Endodermal cell (in vitro differentiated cells): ENCODE data around the gene NOD2. TPM values are rescaled to one million over a fixed set of nuclear protein-coding genes. Genes with fewer than 3 reads are reported as not detected.
A peak's percentile ranks its signal among the peaks of the same experiment; 100 is the strongest.

Experiments
- DNase-seq: peaks from one replicate; pipeline ENCODE4 v3.0.0-alpha.2; 2017
- H3K27ac ChIP-seq: 2 replicates; pipeline ENCODE4 v1.5.1; 2013; ENCODE audit warnings: mild to moderate bottlenecking, low read depth, low read length, moderate library complexity
- H3K27me3 ChIP-seq: 2 replicates; pipeline ENCODE4 v1.6.1; 2013; ENCODE audit warnings: mild to moderate bottlenecking, low read length, moderate library complexity; ENCODE audit not compliant: insufficient read depth, control insufficient read depth, poor library complexity, severe bottlenecking
- H3K36me3 ChIP-seq: 2 replicates; pipeline ENCODE4 v1.7.0; 2013; ENCODE audit warnings: mild to moderate bottlenecking, low read length, moderate library complexity; ENCODE audit not compliant: control insufficient read depth, insufficient read depth
- H3K4me1 ChIP-seq: one replicate; pipeline ENCODE4 v1.7.0; 2013; ENCODE audit warnings: low read length; ENCODE audit not compliant: control insufficient read depth, insufficient read depth
- H3K4me3 ChIP-seq: 2 replicates; pipeline ENCODE4 v1.5.1; 2013; ENCODE audit warnings: mild to moderate bottlenecking, low read length, moderate library complexity
- H3K9ac ChIP-seq: 2 replicates; pipeline ENCODE4 v1.6.1; 2013; ENCODE audit warnings: mild to moderate bottlenecking, low read length, moderate library complexity; ENCODE audit not compliant: poor library complexity, severe bottlenecking; ENCODE audit errors: extremely low read depth
- H3K9me3 ChIP-seq: 2 replicates; pipeline ENCODE4 v1.6.1; 2013; ENCODE audit warnings: mild to moderate bottlenecking, low read length, moderate library complexity; ENCODE audit not compliant: control insufficient read depth
- H3K27ac Mint-ChIP-seq: 2 replicates; pipeline ENCODE4 v1.8.0; 2020; ENCODE audit warnings: mixed read lengths
- H3K27me3 Mint-ChIP-seq: 2 replicates; pipeline ENCODE4 v1.8.0; 2021; ENCODE audit warnings: mild to moderate bottlenecking, mixed read lengths; ENCODE audit not compliant: insufficient read depth
- H3K36me3 Mint-ChIP-seq: 2 replicates; pipeline ENCODE4 v1.8.0; 2020; ENCODE audit warnings: low read depth, mixed read lengths
- H3K4me1 Mint-ChIP-seq: 2 replicates; pipeline ENCODE4 v1.8.0; 2020; ENCODE audit warnings: mixed read lengths
- H3K4me3 Mint-ChIP-seq: 2 replicates; pipeline ENCODE4 v1.8.0; 2020; ENCODE audit warnings: mild to moderate bottlenecking, moderate library complexity, mixed read lengths
- H3K9me3 Mint-ChIP-seq: 2 replicates; pipeline ENCODE4 v1.8.0; 2020; ENCODE audit warnings: mild to moderate bottlenecking, mixed read lengths
- WGBS, 2 experiments: methylation state at CpG; one replicate each; pipeline versions ENCODE4 v1.1.5 to v1.1.7; 2013; ENCODE audit warnings: missing lambda C conversion rate in 2 of 2, mixed read lengths in 1 of 2; ENCODE audit not compliant: insufficient coverage in 1 of 2, insufficient read length in 1 of 2; 5-methylcytosine and 5-hydroxymethylcytosine counted together
- total RNA-seq, 2 donors: library from RNA; stranded (reverse); fragmentation: NEBNext Ultra II Directional in 1 of 2; extraction: Animal tissue kit (Norgen Biotek cat#: 25700) in 1 of 2; gene quantifications; 2 replicates in 1 of 2; 3 replicates in 1 of 2; pipeline ENCODE4 v1.2.1, GENCODE V29; 2021
- TF ChIP-seq, protein P1 (sequence below): fragments of 200-600 bp; sonication (generic); conservative IDR thresholded peaks from 2 replicates; pipeline ENCODE4 v1.5.0; 2021; ENCODE audit warnings: antibody characterized with exemption, mild to moderate bottlenecking

NOD2 gene
- total RNA-seq, 2 donors from 2014 or later = 0.33 to 0.42 TPM

DNA sequence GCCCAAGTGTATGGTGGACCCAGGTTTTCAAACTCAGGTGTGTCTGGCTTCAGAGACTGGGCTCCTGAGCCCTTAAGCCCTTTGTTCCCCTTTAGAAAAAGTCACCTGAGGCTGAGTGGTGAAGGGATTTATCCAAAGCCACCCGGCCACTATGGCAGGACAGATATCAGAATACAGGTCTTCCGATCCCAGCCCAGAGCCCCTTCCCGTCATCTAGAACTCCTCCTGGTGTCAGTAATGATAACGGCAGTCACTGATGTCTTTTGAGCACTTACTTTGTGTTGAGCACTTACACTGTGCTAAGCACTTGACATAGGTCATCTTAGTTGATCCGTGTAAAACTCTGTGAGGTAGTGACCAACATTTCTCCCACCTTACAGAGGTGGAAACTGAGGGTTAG lies 16.6 kb downstream of the NOD2 start:
- no peak overlapping the region for H3K9ac ChIP-seq
- Mint-ChIP-seq H3K36me3 (peaks cover under 1% of the 10 kb centered on the region), H3K27ac (no peak overlapping the region), H3K27me3 (peaks cover 7% of the 10 kb centered on the region), H3K4me3 (no peak overlapping the region), H3K4me1 (peaks cover 13% of the 10 kb centered on the region), H3K9me3 (peaks cover 10% of the 10 kb centered on the region)
- no peak for DNase-seq
- WGBS, 2 experiments = 84 to 86% methylated on average over 4 to 5 of the region's 5 CpGs
- H3K36me3 ChIP-seq = no peaks in the 10 kb centered on the region
- no peaks in the 10 kb centered on the region for H3K27me3 ChIP-seq
- no peaks in the 10 kb centered on the region for H3K4me1 ChIP-seq
- H3K4me3 ChIP-seq = no peak overlapping the region
- TF ChIP-seq, protein P1, sequence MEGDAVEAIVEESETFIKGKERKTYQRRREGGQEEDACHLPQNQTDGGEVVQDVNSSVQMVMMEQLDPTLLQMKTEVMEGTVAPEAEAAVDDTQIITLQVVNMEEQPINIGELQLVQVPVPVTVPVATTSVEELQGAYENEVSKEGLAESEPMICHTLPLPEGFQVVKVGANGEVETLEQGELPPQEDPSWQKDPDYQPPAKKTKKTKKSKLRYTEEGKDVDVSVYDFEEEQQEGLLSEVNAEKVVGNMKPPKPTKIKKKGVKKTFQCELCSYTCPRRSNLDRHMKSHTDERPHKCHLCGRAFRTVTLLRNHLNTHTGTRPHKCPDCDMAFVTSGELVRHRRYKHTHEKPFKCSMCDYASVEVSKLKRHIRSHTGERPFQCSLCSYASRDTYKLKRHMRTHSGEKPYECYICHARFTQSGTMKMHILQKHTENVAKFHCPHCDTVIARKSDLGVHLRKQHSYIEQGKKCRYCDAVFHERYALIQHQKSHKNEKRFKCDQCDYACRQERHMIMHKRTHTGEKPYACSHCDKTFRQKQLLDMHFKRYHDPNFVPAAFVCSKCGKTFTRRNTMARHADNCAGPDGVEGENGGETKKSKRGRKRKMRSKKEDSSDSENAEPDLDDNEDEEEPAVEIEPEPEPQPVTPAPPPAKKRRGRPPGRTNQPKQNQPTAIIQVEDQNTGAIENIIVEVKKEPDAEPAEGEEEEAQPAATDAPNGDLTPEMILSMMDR = peak; percentile 56
- peaks cover 10% of the 10 kb centered on the region for H3K9me3 ChIP-seq
- H3K27ac ChIP-seq = no peak overlapping the region

DNA sequence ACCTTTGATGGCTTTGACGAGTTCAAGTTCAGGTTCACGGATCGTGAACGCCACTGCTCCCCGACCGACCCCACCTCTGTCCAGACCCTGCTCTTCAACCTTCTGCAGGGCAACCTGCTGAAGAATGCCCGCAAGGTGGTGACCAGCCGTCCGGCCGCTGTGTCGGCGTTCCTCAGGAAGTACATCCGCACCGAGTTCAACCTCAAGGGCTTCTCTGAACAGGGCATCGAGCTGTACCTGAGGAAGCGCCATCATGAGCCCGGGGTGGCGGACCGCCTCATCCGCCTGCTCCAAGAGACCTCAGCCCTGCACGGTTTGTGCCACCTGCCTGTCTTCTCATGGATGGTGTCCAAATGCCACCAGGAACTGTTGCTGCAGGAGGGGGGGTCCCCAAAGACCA lies 17.6 kb downstream of the NOD2 start:
- Mint-ChIP-seq H3K27ac (no peak overlapping the region), H3K9me3 (no peaks in the 10 kb centered on the region), H3K4me3 (no peak overlapping the region), H3K36me3 (no peaks in the 10 kb centered on the region), H3K4me1 (peaks cover 13% of the 10 kb centered on the region), H3K27me3 (no peaks in the 10 kb centered on the region)
- Histone ChIP-seq H3K4me1 (no peaks in the 10 kb centered on the region), H3K36me3 (no peaks in the 10 kb centered on the region), H3K9me3 (no peaks in the 10 kb centered on the region), H3K27ac (no peak overlapping the region), H3K9ac (no peak overlapping the region), H3K4me3 (no peak overlapping the region), H3K27me3 (no peaks in the 10 kb centered on the region)
- no peak for DNase-seq
- 95 to 97% methylated on average over 20 to 21 of the region's 21 CpGs for WGBS, 2 experiments
- TF ChIP-seq, protein P1 = no peak

DNA sequence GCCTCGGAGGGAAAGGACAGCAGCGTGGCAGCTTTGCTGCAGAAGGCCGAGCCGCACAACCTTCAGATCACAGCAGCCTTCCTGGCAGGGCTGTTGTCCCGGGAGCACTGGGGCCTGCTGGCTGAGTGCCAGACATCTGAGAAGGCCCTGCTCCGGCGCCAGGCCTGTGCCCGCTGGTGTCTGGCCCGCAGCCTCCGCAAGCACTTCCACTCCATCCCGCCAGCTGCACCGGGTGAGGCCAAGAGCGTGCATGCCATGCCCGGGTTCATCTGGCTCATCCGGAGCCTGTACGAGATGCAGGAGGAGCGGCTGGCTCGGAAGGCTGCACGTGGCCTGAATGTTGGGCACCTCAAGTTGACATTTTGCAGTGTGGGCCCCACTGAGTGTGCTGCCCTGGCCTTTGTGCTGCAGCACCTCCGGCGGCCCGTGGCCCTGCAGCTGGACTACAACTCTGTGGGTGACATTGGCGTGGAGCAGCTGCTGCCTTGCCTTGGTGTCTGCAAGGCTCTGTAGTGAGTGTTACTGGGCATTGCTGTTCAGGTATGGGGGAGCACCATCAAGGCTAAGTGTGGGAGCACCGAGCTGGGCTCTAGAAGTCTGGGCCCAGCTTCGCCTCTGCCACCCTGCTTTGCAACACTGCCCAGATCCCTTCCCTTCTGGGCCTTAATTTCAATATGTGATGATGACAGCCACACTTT lies 18.6 kb downstream of the NOD2 start:
- H3K4me3 ChIP-seq = no peak overlapping the region
- TF ChIP-seq, protein P1 = no peak
- H3K36me3 ChIP-seq = no peaks in the 10 kb centered on the region
- 95 to 97% methylated on average over 14 to 25 of the region's 25 CpGs for WGBS, 2 experiments
- H3K9me3 Mint-ChIP-seq = no peaks in the 10 kb centered on the region
- no peak for DNase-seq
- no peaks in the 10 kb centered on the region for H3K27me3 Mint-ChIP-seq
- no peak overlapping the region for H3K4me3 Mint-ChIP-seq
- peaks cover 10% of the 10 kb centered on the region for H3K4me1 Mint-ChIP-seq
- H3K36me3 Mint-ChIP-seq = no peaks in the 10 kb centered on the region
- no peak overlapping the region for H3K27ac ChIP-seq
- H3K9me3 ChIP-seq = no peaks in the 10 kb centered on the region
- no peak overlapping the region for H3K27ac Mint-ChIP-seq
- no peak overlapping the region for H3K9ac ChIP-seq
- no peaks in the 10 kb centered on the region for H3K4me1 ChIP-seq
- no peaks in the 10 kb centered on the region for H3K27me3 ChIP-seq
